GM12878 (cell line): ENCODE measurements around the gene PDGFB. TPM values are rescaled to one million over a fixed set of nuclear protein-coding genes. Genes with fewer than 3 reads are reported as not detected.

Source experiments
- ATAC-seq: fragments of 200-7000 bp; cut with Tn5 transposase; 3 replicates; pipeline ENCODE4 v1.9.1; 2020; ENCODE audit warnings: mild to moderate bottlenecking, moderate library complexity
- BruUV-seq: library from RNA; stranded (reverse); fragments of 400-500 nt; replicated peaks from 2 replicates; lab custom pipeline; 2021; lab: Mats Ljungman, UMichigan
- CTCF ChIA-PET: fragments of 300-600 bp; sonication (Branson Sonifier 250); formaldehyde crosslinking; extraction: SDS; loops from one replicate; lab custom pipeline; 2021; ENCODE audit warnings: inconsistent platforms; lab: Yijun Ruan, JAX
- POLR2A ChIA-PET: fragments of 350-600 bp; formaldehyde crosslinking; extraction: SDS; loops from one replicate; lab custom pipeline; 2021; ENCODE audit warnings: inconsistent platforms; lab: Charles Lee
- RAD21 ChIA-PET: fragments of 300-600 bp; sonication (Branson Sonifier 250); formaldehyde crosslinking; loops from one replicate; lab custom pipeline; 2023; ENCODE audit warnings: antibody characterized with exemption; ENCODE audit not compliant: unreplicated experiment; lab: Charles Lee
- SMC1A ChIA-PET: fragments of 300-600 bp; sonication (Branson Sonifier 250); formaldehyde crosslinking; loops from one replicate; lab custom pipeline; 2023; ENCODE audit not compliant: unreplicated experiment, uncharacterized antibody; lab: Charles Lee
- DNase-seq: peaks from one replicate; pipeline ENCODE4 v3.0.0-alpha.2; 2011; ENCODE audit warnings: low read depth, low spot score
- FAIRE-seq: peaks from 3 replicates; lab custom pipeline; 2011; peaks lifted over from hg19 to GRCh38; lab: Jason Lieb, UNC
- H2AFZ ChIP-seq: 2 replicates; pipeline ENCODE4 v1.6.0; 2011; ENCODE audit warnings: low read depth, low read length, control low read depth; ENCODE audit not compliant: control insufficient read depth
- H3K27ac ChIP-seq: 2 replicates; pipeline ENCODE4 v1.5.1; 2011; ENCODE audit warnings: control low read depth; ENCODE audit not compliant: control insufficient read depth, insufficient read depth
- H3K27me3 ChIP-seq, 2 experiments: replicated peaks in 1 of 2; 2 replicates each; pipeline versions ENCODE4 v1.6.0 to v1.6.1; 2011; ENCODE audit warnings: low read length in 1 of 2; ENCODE audit not compliant: control insufficient read depth in 2 of 2, insufficient read depth in 2 of 2
- H3K36me3 ChIP-seq, 2 experiments: 2 replicates each; pipeline ENCODE4 v1.5.1; 2011; ENCODE audit warnings: low read length in 1 of 2; ENCODE audit not compliant: control insufficient read depth in 2 of 2, insufficient read depth in 2 of 2
- H3K4me1 ChIP-seq: 2 replicates; pipeline ENCODE4 v1.6.1; 2011; ENCODE audit warnings: mild to moderate bottlenecking, low read length, moderate library complexity, mixed read lengths; ENCODE audit not compliant: control insufficient read depth, insufficient read depth
- H3K4me2 ChIP-seq: 2 replicates; pipeline ENCODE4 v1.6.0; 2011; ENCODE audit warnings: control low read depth; ENCODE audit not compliant: control insufficient read depth, insufficient read depth
- H3K4me3 ChIP-seq: fragments of 200-600 bp; sonication (generic); 2 replicates; pipeline ENCODE4 v1.5.1; 2016
- H3K79me2 ChIP-seq: 2 replicates; pipeline ENCODE4 v1.6.0; 2011; ENCODE audit warnings: low read length; ENCODE audit not compliant: control insufficient read depth, insufficient read depth
- H3K9ac ChIP-seq: 2 replicates; pipeline ENCODE4 v1.8.0; 2011; ENCODE audit warnings: low read length, control low read depth, mixed read lengths; ENCODE audit not compliant: control insufficient read depth, insufficient read depth
- H3K9me3 ChIP-seq: replicated peaks from 3 replicates; pipeline ENCODE4 v1.5.1; 2011; ENCODE audit warnings: mild to moderate bottlenecking, low read length; ENCODE audit not compliant: control insufficient read depth, insufficient read depth
- H4K20me1 ChIP-seq: 2 replicates; pipeline ENCODE4 v1.6.0; 2011; ENCODE audit not compliant: control insufficient read depth, insufficient read depth
- BMI1 ChIP-seq: fragments of 450-650 bp; IDR thresholded peaks from 2 replicates; pipeline ENCODE4 v1.6.1; 2016; ENCODE audit warnings: mild to moderate bottlenecking, moderate library complexity, borderline replicate concordance
- CHD4 ChIP-seq: fragments of 200-600 bp; sonication (generic); IDR thresholded peaks from 2 replicates; pipeline ENCODE4 v1.6.1; 2016; ENCODE audit warnings: mild to moderate bottlenecking
- FOXK2 ChIP-seq: fragments of 450-650 bp; IDR thresholded peaks from 2 replicates; pipeline ENCODE4 v1.6.1; 2017; ENCODE audit warnings: mild to moderate bottlenecking, moderate library complexity
- MTA2 ChIP-seq: fragments of 450-650 bp; IDR thresholded peaks from 2 replicates; pipeline ENCODE4 v1.6.1; 2016; ENCODE audit warnings: low read depth, mild to moderate bottlenecking, moderate library complexity
- NFYB ChIP-seq: IDR thresholded peaks from 2 replicates; pipeline ENCODE4 v1.6.1; 2011; ENCODE audit warnings: low read depth, mild to moderate bottlenecking, low read length, improper control_type of control experiment, moderate library complexity; ENCODE audit not compliant: insufficient read depth
- RCOR1 ChIP-seq: conservative IDR thresholded peaks from 2 replicates; pipeline ENCODE4 v1.6.1; 2012; ENCODE audit warnings: low read depth, low read length, improper control_type of control experiment
- SMAD1 ChIP-seq: fragments of 450-650 bp; IDR thresholded peaks from 2 replicates; pipeline ENCODE4 v1.6.1; 2018; ENCODE audit warnings: mild to moderate bottlenecking, low read depth; ENCODE audit not compliant: partially characterized antibody
- WRNIP1 ChIP-seq: IDR thresholded peaks from 2 replicates; pipeline ENCODE4 v1.6.1; 2011; ENCODE audit warnings: low read depth, low read length, improper control_type of control experiment, borderline replicate concordance
- WGBS: methylation state at CpG from one replicate; pipeline ENCODE4 v1.1.6; 2016; ENCODE audit warnings: low lambda C conversion rate; ENCODE audit not compliant: insufficient replicate concordance, insufficient coverage; ENCODE audit errors: missing lambda C conversion rate; 5-methylcytosine and 5-hydroxymethylcytosine counted together
- in situ Hi-C: fragments of 300-500 bp; cut with MboI; formaldehyde crosslinking; loops from 9 replicates; pipeline ENCODE4 v1.14.3; 2018; ENCODE audit warnings: mixed read lengths
- intact Hi-C: fragments of 100-400 bp; cut with micrococcal nuclease; formaldehyde crosslinking; loops from one replicate; pipeline ENCODE4 v1.14.2; 2022; ENCODE audit not compliant: unreplicated experiment
- polyA plus RNA-seq, 11 experiments: library from polyadenylated mRNA; depleted of rRNA in 4 of 11; unstranded in 6 of 11; stranded (reverse) in 5 of 11; fragments of >200 nt; fragmentation: Nextera tagmentation in 4 of 11; fragmentation: Illumina TruSeq in 1 of 11; extraction: Ambion mirVana in 4 of 11; extraction: Trizol in 1 of 11; gene quantifications; 1 replicate in 1 of 11; 2 replicates in 10 of 11; pipeline versions ENCODE4 v1.2.1 to v1.2.3, GENCODE V29; 2011 to 2016; ENCODE audit warnings: inconsistent platforms in 2 of 11, missing spikeins in 2 of 11, low read depth in 1 of 11
- total RNA-seq, 4 experiments: library from RNA; depleted of rRNA in 3 of 4; stranded (reverse); fragments of >200 nt in 3 of 4; fragmentation: Illumina TruSeq in 1 of 4; extraction: Trizol in 1 of 4; gene quantifications; 2 replicates each; pipeline versions ENCODE4 v1.2.1 to v1.2.3, GENCODE V29; 2013 to 2021
- TF ChIP-seq, protein P1 (sequence below): fragments of 450-650 bp; IDR thresholded peaks from 2 replicates; pipeline ENCODE4 v1.6.1; 2017; ENCODE audit warnings: mild to moderate bottlenecking
- TF ChIP-seq, protein P2 (sequence below): IDR thresholded peaks from 2 replicates; pipeline ENCODE4 v1.6.1; 2011; ENCODE audit warnings: borderline replicate concordance, low read depth, mild to moderate bottlenecking, moderate library complexity, mixed read lengths, low read length; ENCODE audit not compliant: insufficient read depth; ENCODE audit errors: extremely low read length
- TF ChIP-seq, protein P3 (sequence below): fragments of 450-650 bp; IDR thresholded peaks from 2 replicates; pipeline ENCODE4 v1.6.1; 2017; ENCODE audit warnings: borderline replicate concordance
- TF ChIP-seq, protein P4 (sequence below): IDR thresholded peaks from 2 replicates; pipeline ENCODE4 v1.6.1; 2012; ENCODE audit warnings: improper control_type of control experiment, low read depth, low read length; ENCODE audit not compliant: insufficient replicate concordance

PDGFB gene
- total and polyA plus RNA-seq, 10 of the 15 experiments (the other 5 are each of a cell fraction or from before 2014, with no cell fraction given) = 0.13 to 1.1 (median 0.56) TPM; not detected in 1

DNA sequence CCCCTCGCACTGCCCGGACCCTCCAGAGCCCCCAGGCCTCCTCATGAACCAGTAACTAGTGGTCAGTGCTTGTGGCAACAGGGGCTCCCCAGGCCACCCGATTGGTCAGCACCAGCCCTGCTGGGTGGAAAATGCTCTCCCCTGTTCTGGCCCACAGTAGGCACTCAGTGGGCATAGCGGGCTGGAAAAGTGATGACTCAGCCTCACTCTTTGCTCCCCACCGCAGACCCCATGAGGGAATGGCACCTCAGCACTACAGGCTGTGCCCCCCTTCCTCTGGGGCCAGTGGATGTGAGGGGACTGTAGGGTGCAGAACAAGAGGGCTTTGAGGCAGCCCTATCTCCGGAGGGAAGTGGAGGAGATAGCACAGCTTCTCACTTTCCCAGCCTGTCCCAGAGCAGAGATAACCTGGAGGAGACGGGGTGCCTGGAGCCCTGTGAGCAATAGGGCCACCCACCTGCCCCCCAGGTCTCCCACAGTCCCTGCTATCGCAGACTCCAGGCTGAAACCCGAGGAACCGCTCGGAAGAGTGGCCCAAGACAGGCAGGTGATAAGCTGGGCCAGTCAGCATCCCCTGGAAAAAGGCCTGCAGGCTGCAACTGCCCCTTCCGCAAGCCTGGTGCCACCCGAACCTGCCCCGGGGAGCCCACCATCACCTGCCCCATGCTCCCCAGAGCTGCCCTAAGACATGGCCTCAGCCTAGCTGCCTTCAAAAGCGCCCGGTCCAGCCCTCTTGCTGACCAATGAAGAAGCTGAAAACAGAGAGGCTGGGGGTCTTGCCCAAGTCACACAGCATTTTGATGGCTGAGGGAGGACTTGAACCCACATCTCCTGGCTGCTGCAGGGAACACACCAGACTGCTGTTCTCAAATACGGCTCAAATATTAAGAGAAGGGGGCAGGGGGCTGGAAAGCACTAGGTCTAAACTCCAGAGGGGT lies 29.4 kb upstream of the PDGFB start (continued):
- TF ChIP-seq, protein P1, sequence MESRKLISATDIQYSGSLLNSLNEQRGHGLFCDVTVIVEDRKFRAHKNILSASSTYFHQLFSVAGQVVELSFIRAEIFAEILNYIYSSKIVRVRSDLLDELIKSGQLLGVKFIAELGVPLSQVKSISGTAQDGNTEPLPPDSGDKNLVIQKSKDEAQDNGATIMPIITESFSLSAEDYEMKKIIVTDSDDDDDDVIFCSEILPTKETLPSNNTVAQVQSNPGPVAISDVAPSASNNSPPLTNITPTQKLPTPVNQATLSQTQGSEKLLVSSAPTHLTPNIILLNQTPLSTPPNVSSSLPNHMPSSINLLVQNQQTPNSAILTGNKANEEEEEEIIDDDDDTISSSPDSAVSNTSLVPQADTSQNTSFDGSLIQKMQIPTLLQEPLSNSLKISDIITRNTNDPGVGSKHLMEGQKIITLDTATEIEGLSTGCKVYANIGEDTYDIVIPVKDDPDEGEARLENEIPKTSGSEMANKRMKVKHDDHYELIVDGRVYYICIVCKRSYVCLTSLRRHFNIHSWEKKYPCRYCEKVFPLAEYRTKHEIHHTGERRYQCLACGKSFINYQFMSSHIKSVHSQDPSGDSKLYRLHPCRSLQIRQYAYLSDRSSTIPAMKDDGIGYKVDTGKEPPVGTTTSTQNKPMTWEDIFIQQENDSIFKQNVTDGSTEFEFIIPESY = no peak
- no peak for TF ChIP-seq RCOR1
- TF ChIP-seq WRNIP1 = no peak
- no peak for TF ChIP-seq MTA2
- TF ChIP-seq CHD4 = no peak
- no peak for TF ChIP-seq SMAD1
- TF ChIP-seq FOXK2 = no peak

DNA sequence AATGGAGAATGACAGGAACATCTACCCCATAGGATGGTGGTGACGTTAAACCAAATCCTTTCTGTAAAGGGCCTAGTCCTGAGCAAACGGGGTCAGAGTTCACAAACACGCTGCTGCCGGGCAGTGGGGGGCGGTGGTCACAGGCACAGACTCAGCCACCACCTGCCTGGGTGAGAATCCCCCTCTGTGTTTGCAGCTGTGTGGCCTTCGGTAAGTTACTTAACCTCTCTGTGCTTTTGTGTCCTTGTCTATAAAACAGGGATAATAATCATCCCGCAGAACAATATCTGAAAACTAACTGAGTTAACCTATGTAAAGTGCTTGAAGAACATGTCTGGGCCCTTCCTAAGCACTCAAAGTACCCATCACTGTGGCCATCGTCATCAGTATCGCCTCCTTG lies 26.0 kb upstream of the PDGFB start:
- H3K27ac ChIP-seq = no peak overlapping the region
- intact Hi-C loops = no loop called here
- no peaks in the 10 kb centered on the region for H4K20me1 ChIP-seq
- 88% methylated on average over 9 of the region's 9 CpGs for WGBS
- H3K79me2 ChIP-seq = no peaks in the 10 kb centered on the region
- POLR2A ChIA-PET = no interaction called here
- no peak for FAIRE-seq
- no peak for DNase-seq
- no peak overlapping the region for H3K4me3 ChIP-seq
- H3K4me2 ChIP-seq = no peak overlapping the region
- TF ChIP-seq, protein P2, sequence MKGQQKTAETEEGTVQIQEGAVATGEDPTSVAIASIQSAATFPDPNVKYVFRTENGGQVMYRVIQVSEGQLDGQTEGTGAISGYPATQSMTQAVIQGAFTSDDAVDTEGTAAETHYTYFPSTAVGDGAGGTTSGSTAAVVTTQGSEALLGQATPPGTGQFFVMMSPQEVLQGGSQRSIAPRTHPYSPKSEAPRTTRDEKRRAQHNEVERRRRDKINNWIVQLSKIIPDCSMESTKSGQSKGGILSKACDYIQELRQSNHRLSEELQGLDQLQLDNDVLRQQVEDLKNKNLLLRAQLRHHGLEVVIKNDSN = no peak
- TF ChIP-seq BMI1 (no peak), NFYB (no peak)
- TF ChIP-seq, protein P3, sequence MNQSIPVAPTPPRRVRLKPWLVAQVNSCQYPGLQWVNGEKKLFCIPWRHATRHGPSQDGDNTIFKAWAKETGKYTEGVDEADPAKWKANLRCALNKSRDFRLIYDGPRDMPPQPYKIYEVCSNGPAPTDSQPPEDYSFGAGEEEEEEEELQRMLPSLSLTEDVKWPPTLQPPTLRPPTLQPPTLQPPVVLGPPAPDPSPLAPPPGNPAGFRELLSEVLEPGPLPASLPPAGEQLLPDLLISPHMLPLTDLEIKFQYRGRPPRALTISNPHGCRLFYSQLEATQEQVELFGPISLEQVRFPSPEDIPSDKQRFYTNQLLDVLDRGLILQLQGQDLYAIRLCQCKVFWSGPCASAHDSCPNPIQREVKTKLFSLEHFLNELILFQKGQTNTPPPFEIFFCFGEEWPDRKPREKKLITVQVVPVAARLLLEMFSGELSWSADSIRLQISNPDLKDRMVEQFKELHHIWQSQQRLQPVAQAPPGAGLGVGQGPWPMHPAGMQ = no peak
- TF ChIP-seq, protein P4, sequence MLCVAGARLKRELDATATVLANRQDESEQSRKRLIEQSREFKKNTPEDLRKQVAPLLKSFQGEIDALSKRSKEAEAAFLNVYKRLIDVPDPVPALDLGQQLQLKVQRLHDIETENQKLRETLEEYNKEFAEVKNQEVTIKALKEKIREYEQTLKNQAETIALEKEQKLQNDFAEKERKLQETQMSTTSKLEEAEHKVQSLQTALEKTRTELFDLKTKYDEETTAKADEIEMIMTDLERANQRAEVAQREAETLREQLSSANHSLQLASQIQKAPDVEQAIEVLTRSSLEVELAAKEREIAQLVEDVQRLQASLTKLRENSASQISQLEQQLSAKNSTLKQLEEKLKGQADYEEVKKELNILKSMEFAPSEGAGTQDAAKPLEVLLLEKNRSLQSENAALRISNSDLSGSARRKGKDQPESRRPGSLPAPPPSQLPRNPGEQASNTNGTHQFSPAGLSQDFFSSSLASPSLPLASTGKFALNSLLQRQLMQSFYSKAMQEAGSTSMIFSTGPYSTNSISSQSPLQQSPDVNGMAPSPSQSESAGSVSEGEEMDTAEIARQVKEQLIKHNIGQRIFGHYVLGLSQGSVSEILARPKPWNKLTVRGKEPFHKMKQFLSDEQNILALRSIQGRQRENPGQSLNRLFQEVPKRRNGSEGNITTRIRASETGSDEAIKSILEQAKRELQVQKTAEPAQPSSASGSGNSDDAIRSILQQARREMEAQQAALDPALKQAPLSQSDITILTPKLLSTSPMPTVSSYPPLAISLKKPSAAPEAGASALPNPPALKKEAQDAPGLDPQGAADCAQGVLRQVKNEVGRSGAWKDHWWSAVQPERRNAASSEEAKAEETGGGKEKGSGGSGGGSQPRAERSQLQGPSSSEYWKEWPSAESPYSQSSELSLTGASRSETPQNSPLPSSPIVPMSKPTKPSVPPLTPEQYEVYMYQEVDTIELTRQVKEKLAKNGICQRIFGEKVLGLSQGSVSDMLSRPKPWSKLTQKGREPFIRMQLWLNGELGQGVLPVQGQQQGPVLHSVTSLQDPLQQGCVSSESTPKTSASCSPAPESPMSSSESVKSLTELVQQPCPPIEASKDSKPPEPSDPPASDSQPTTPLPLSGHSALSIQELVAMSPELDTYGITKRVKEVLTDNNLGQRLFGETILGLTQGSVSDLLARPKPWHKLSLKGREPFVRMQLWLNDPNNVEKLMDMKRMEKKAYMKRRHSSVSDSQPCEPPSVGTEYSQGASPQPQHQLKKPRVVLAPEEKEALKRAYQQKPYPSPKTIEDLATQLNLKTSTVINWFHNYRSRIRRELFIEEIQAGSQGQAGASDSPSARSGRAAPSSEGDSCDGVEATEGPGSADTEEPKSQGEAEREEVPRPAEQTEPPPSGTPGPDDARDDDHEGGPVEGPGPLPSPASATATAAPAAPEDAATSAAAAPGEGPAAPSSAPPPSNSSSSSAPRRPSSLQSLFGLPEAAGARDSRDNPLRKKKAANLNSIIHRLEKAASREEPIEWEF = no peak
- no peaks in the 10 kb centered on the region for H3K27me3 ChIP-seq
- SMC1A ChIA-PET = no interaction called here
- H3K4me1 ChIP-seq = peaks cover 20% of the 10 kb centered on the region
- RAD21 ChIA-PET = no interaction called here
- in situ Hi-C loops = no loop called here
- H2AFZ ChIP-seq = no peak overlapping the region
- CTCF ChIA-PET = no interaction called here
- ATAC-seq = no peak
- BruUV-seq = no TSS peak
- H3K36me3 ChIP-seq = no peaks in the 10 kb centered on the region
- H3K9me3 ChIP-seq = no peaks in the 10 kb centered on the region
- H3K9ac ChIP-seq = no peak overlapping the region
